ENCODE results near the gene GPR137B. TPM values are rescaled to one million over a fixed set of nuclear protein-coding genes. Genes with fewer than 3 reads are reported as not detected.

Gene GPR137B
- polyA plus RNA-seq, 1 donor, result 43.4 TPM

DNA sequence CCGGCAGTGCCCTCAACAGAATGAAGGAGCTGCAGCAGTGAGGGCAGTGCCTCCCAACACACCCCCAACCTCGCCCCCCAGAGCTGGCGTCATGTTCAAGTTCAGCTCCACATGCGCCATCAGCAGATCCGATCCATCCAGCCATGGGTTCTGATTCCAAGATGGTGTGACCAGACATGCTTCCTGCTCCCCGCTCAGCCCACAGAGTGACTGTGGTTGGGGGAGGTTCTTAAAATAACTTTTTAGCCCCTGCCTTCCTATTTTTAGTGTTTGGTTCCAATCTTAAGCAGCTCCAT is 30.1 kb upstream of the GPR137B start:
- no peak for DNase-seq

DNA sequence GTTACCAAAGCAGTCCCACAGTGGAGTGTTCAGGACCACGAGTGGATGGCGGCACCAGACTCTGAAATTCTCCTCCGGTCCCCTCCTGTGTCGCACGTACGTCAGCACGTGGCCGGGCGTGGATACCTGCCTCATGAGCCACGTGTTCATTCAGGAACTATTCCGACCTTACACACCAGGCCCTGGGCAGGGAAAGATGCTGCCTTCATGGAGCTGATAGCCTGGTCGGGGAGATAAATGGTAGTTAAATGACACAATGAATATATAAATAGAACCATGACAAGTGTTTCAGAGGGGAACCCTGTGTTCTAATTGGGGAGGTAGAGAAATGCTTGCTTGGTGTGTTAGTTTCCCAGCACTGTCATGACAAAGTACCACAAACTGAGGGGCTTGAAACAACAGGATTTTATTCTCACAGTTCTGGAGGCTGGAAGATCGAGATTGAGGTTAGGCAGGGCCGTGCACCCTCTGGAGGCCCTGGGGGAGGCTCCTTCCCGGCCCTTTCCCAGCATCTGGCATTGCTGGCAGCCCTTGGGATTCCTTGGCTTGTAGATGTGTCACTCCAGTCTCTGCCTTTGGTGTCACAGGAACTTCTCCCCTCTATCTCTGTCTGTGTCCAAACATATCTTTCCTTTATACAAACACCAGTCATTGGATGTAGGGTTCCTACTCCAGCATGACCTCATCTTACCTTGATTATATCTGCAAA is 28.9 kb upstream of the GPR137B start:
- DNase-seq, result no peak

DNA sequence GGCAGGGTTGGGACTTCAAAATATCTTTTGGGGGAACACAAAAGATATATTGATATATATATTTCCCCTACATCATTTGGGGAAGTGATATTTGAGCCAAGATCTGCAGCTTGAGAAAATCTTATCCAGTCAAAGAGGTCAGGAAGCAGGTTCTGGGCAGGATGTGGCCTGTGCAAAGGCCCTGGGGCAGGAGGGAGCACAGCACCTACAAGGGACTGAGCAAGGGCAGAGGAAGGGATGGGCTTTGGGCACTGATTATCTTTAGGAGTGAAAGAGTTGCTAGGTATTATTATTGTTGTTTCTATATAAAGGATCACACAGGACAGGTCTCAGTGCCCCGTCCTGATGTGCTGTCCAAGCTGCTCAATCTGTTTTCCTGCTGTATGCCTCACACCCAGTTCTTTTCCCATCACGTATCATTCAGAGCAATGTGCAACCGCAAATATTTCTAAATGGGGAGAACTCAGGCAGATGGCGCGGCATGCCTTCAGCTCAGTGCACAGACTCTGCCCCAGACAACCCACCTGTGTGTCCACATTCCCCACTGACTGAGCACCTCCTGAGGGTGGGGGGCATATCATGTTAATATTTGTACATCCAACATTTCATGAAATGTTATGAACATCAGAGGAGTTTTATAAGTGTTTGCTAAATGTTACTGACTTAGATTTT is 28.1 kb upstream of the GPR137B start:
- no peak for DNase-seq

DNA sequence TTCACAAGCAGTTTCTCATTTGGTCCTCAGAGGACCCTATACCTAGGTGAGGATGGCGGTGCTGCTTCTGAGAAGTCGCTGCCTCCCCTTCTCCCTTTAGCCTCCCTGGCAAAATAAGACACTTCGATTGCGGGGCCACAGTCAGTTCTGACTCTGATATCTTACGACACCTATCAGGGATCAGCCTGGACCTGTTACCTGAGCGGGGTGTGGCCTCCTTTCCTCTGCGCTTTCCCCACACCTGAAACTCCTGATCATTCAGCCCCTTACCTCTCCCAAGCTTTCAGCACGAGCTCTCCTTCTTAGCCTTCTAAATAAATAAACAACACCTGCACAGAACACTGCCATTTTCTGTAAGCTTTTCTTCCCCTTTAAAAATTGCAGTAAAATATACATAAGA is 24.6 kb upstream of the GPR137B start:
- no peak for DNase-seq

DNA sequence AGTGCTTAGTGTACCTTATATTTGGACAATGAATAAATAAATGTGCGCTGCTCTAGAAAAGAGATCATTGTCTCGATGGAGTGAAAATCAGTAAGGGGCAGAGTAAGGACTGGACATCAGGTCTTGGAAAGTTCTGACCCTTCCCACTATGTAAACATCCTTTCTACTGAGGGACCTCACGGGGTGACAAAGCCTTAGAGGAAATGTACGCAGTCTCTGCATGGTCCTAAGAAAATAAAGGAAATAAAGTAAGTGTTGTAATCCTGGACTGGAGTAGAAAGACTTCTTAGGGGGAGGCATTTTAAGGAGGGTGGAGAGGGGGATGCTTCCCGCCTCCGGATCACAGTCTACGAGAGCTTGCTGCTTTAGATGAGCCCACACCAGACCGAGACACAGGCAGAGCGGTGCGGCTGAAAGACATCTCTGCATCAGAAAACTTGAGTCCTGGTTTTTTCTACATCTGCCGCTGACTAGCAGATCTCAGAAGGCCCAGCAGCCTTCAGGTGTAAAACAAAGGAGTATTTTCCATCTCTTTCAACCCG is 22.3 kb upstream of the GPR137B start:
- no peak for DNase-seq

DNA sequence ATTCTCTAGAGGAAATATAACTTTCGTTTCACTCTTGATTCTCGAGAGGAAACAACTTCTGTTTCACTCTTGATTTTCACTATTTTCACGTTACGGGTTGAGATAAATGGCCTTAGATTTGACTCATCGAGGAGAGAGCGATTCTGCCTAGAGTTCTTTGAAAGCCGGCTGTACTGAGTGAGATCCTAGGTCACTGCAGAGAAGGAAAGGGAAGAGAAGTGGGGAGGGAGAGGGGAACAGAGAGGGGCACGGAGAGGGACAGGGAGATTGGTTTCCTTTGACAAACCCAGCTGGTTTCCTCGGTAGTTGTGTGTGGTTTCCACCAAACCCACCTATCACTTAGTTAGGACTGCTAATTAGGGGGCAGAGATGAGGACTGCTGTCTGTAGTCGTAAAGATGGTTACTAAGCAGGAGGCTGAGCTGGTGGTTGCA is 21.6 kb upstream of the GPR137B start:
- no peak for DNase-seq

DNA sequence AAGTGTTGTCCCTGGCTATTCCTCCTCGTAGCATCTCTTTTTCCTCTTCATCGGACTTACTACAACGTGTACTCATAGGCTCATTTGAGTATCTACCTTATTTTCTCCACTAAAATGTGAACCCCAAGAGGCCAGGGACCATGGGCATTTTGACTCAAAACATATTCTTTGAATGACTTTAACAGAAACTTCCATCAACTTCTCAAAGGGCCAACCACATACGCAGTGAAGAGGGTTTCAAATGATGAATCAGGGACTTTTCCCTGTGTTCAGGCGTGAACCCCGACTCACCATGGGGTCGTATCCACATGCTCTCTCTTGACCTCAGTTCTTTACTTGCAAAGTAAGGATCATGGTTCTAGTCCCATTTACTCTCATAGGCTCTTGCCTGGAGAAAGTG is 20.2 kb upstream of the GPR137B start:
- no peak for DNase-seq

DNA sequence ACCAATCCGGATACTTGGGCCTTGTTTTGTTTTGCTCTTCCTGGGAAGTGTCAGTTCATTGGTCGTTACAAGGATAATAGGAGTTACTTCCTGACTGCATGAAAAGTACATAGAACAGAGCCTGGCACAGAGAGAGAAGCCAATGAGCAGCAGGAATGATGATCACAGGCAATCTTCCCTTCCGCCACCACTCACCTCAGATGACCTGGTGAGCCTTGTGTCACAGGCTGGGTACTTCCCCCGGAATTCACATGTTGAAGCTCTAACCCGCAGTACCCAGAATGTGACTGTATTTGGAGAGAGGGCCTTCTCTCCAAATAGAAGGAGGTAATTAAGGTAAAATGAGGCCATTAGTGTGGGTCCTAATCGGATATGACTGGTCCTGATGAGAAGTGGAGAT is 18.8 kb upstream of the GPR137B start:
- DNase-seq, result no peak

DNA sequence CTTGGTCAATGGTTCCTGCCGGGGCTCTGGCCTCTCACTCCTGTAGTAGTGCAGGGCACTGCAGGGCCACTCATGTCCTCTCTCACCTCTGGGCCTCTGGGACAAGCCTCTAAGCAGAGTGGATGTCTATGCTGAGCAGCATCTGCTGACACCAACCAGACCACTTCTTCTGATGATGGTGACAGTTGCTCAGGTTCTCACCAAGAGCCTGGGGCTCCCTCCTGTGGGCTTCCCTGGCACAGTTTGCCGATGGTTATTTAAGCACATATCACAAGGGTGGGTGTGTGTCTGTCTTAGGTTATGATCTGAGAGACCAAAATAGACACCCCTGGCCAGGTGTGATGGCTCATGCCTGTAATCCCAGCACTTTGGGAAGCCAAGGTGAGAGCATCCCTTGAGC is 17.4 kb upstream of the GPR137B start:
- no peak for DNase-seq

DNA sequence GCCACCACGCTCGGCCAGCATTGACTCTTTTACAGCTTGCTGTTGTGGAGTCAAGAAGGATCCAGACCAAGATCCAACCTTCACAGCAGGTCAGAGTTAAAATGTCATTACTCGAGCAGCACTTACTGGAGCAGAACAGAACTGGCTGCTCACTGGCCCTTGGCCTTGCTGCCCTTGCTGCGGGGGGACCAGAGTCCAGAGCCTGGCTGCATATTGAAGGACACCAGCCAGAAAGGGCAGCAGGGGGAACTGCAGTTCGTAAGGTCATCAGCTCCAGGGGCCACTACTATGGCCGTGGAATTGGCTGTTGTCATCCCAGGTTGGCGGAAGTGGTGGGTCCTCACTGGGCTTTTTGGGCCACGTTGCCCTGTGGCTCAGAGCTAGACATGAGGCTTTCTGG is 15.3 kb upstream of the GPR137B start:
- DNase-seq, result no peak

DNA sequence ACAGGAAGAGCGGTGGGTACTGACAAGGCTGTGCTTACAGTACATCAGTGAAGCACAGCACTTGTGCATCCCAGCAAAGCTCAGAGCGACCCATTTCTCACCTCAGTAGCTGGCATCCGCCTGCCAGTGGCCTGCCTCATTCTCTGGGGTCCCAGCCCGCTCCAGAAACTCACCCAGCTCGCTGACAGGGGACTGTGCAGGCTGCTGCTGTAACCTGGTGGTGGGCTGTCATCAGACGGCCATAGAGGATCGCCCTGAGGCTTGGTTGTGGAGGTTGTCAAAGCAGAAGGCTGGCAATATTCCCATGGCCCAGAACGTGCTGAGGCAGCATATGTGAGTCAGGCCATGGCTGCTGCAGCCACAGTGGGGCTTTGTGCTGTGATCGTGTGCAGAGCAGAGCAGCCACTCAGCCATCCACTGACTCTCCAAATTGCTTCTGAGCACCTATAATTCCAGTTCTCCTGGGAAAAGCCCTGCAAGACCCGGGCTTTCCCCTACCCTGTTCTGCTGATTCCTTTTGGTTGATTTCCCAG is 13.6 kb upstream of the GPR137B start:
- no peak for DNase-seq

DNA sequence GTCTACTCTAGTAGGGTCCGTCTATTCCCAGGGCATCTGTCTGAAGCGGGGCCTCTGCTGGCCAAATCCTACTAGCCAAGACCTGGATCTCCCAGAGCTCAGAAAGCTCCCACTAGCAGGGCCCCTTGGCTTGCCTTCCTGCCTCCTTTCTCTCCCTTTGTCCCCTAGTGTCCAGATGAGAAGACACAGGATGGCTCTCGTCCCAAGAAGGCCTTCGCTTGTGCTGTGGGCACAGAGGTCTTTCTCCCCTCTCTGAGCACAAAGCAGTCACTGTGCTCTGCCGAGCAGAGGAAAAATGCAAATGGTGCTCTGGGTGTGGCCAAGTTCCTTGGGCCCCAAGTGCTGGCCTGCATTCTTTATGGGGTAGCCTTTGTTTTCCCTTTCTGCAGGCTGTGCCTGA is 13.0 kb upstream of the GPR137B start:
- DNase-seq, result no peak

DNA sequence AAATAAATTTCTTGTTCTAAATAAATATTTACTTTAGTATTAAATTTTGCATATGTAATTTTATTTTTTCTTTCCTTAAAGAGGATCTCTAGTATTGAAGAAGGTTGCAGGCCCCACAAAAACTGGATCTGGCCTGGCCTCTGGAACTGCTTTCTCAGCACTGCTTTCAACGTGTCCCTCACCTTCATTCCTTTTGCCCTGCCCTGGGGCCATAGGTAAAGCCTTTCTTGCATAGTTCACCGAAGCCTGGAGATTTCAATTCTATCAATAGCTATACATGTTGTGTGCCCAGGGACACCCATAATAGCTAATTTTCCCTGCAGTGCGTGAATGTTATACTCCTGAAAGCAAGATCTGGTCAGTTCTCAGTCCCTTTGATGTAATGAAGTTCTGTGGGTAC is 12.0 kb upstream of the GPR137B start:
- no peak for DNase-seq

DNA sequence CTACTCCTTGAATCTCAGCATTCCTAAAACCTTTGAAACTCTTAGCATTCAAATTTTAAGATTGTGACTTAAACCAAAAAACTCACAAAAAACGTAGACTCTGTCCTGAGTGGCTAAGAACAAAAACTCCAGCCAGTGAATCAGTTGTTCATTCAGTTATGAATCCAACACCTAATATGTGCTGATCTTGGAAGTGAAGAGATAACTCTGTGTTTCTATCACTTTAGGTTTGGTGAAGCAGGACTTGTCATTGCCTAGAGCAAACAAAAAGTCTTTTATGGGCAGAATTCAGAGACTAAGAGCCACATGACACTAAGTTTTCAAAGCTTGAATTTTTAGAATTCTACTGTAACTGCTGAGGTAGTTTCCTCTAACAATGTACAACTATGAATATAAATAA is 10.4 kb upstream of the GPR137B start:
- DNase-seq, result no peak

DNA sequence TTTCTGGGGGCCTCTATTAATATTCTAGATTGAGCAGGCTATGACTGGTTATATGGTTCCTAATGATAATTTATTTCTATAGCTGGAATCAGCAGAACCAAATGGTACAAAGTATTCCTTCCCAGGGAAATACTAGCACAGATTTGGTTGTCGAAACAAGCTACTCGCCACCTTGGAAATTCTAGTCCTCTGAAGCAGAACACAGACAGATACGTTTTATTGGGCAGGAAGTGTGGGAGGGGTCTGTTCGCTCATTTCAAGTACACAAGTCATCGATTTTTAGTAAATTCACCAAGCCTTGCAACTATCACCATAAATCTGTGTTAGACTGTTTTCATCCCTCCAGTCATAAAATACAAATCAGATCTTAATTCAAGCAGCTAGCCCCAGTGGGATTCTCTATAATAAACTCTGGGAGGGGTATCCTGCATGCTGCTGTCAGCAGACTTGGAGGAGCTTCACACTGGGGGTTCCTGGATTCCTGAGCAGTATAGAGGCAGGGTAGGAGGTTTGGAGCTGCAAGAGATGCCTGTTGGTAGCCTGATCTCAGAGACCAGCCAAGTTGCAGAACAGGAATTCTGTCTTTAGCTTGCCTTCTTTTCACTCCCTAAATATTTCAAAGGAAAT is 9.8 kb upstream of the GPR137B start:
- no peak for DNase-seq

DNA sequence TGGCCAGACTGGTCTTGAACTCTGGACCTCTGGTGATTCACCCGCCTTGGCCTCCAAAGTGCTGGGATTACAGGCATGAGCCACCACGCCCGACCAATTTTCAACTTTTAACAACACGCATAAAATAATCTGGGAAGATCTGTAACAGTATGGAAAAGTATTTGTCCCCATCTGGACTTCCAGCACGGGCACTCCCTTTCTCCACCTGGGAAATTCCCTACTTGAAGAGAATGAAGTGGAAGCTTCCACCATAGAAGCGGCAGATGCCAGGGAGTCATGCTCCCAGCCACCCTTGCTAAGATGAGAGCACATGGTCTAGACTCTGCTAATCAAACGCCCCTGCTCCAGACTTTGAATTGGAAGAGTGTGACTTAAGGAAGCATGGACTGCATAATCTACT is 9.0 kb upstream of the GPR137B start:
- DNase-seq, result no peak

DNA sequence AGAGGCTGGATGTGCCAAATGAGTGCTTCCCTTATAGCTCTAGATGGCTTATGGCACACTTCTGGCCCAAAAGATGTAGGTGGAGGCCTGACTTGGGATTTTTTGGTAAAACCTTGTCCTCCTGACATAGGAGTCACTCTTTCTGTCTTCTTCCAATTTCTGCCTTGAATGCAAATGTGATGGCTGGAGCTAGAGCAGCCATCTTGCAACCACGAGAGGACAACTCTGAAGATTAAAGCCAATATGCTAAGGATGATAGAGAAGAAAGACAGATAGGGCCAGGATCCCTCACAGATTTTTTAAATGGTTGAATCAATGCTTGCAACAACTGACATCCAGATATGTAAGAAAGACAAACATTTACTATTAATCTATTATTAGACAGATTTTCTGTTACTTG is 8.5 kb upstream of the GPR137B start:
- no peak for DNase-seq

DNA sequence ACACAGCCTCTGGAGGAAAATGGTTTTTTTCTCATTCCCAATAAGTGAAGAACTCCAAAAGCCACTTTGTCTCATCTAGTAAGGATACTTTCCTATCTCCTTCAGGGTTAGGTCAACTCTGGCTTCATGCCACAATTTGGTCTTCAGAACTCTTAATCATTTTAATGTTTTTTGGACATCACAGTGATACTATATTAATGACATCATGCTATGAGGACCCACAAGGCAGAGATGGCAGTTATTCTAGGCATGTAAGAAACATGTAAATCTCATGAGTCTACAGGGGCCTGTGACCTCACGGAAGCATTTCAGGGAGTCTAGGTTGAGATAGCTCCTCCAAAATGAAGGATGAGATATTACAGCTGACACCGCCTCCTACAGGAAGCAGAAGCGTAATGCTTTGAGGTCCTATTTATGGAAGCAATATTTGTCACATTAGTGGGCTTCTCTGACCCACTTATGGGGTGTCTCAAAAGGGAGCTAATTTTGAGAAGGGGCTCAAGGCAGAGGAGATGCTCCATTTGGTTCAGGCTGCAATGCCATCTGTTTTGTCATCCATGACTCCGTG is 5.0 kb upstream of the GPR137B start:
- no peak for DNase-seq

DNA sequence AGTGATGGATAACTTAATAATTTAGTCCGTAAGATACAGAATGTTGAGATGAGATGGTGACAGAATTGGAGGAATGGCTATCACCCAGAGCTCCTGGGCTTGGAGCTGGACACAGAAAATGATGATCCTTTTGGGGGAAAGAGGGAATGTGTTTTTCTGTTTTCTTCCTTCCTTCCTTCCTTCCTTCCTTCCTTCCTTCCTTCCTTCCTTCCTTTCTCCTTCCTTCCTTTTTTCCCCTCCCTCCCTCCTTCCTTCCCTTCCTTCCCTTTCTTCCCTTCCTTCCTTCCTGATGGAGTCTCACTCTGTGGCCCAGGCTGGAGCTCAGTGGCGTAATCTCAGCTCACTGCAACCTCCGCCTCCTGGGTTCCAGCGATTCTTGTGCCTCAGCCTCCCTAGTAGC is 2.8 kb upstream of the GPR137B start:
- no peak for DNase-seq

DNA sequence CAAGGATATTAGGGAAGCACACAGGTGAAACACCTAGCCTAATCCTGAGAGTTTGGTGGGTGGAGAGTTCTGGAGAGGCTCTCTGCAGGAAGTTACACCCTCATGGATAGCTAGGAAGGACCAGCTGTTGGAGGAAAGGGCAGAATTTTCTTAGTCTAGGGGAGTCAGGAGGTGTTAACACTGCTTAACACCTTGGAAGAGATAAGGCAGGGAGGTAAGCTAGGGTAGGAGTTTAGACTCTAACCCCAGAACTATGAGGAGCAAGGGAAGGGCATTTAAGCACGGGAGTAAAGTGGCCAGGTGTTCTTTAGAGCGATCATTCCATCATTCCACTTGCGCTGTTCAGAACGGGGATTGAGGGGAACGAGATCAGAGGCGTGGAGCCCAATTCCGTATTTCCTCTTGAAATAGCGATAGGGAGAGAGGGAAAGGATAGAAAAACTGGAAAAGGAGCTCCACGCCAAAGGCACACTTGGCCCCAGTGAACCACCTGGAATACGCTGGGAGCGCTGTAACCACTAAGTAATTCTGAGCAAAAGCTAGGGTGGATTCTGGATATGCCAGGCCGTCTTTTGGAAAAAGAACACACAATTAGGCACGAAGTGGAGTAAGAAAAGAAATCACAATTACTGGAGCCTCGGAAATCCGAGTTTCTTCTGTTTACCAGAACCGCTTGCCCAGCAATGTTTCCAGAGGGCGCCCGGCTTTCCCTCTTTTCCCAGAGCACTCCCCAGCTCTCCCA is 1.5 kb upstream of the GPR137B start:
- DNase-seq, result no peak

DNA sequence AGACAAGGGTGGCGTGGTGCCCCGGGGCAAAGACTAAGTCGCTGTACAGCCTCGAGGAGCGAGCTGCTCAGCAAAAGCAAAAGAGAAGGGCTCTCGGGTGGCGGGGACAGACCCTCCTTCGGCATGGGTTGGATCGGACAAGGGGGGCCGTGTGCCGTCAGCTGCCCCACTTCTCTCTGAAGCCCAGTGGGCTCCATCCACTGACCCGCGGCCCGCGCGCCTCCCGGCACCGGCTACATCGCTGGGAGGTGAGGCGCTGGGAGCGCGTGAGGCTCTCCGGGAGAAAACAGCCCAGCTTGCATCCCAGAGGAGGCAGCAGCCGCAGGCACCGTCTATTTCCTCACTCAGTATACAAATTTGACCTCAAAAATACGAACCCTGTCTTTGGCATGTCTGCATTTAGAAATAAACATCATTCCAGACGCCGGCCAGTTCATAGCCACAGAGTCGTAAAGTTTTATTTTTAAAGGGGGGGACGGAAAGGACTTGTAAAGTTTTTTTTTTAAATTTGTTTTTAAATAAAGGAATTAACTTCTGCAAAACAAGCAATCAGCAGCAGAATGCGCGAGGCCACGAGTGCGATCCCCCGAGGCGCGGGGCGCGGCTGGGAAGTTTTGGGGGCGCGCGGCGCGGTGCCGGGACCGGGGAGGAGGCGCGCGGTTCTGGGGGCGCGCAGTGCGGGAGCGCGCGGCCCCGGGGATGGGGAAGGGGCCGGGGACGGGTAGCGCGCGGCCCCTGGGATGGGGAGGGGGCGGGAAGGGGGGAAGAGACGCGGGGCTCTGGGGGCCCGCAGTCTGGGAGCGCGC is 689 bp upstream of the GPR137B start:
- DNase-seq, result no peak

Measured in left kidney (tissue), 2 donors.